ENCODE data around the gene C1QTNF9. TPM values are rescaled to one million over a fixed set of nuclear protein-coding genes. Genes with fewer than 3 reads are reported as not detected.

C1QTNF9 gene
- total and polyA plus RNA-seq, 8 donors, result 0.09 to 0.73 (median 0.33) TPM; not detected in 2

DNA sequence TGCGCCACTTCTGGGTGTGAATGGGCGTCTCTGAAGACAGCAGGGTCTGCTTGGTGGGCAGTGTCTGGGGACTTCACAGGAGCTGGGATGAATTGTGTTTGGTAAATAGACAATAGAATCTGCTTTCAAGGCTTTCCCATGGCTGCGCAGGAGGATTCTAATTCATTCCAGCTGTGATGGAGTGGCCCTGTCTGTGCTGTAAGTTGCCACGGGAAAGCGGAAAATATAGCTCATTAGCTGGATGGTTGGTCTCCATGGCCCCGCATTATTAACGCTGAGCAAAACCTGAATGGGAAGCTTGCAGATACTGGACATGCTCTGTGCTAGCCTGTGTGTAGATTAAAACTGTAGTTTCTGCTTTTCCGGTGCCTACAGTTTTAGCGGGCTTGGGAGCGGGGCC lies 15.6 kb upstream of the C1QTNF9 start:
- H3K9me3 ChIP-seq, result no peaks in the 10 kb centered on the region
- 95 to 98% methylated on average over 10 of the region's 10 CpGs for WGBS, 2 donors
- FAIRE-seq (no peak), DNase-seq (no peak), ATAC-seq (no peak)
- H3K36me3 ChIP-seq, result peaks cover 4 to 97% (median 62%) of the 10 kb centered on the region in 3 donors
- TF ChIP-seq, protein P1, sequence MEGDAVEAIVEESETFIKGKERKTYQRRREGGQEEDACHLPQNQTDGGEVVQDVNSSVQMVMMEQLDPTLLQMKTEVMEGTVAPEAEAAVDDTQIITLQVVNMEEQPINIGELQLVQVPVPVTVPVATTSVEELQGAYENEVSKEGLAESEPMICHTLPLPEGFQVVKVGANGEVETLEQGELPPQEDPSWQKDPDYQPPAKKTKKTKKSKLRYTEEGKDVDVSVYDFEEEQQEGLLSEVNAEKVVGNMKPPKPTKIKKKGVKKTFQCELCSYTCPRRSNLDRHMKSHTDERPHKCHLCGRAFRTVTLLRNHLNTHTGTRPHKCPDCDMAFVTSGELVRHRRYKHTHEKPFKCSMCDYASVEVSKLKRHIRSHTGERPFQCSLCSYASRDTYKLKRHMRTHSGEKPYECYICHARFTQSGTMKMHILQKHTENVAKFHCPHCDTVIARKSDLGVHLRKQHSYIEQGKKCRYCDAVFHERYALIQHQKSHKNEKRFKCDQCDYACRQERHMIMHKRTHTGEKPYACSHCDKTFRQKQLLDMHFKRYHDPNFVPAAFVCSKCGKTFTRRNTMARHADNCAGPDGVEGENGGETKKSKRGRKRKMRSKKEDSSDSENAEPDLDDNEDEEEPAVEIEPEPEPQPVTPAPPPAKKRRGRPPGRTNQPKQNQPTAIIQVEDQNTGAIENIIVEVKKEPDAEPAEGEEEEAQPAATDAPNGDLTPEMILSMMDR (IDR thresholded peaks at IDR 0.05), result no peak
- intact Hi-C loops (cut with DNase I), result no loop called here
- no peaks in the 10 kb centered on the region for H3K4me1 ChIP-seq
- H3K27ac ChIP-seq, result no peak overlapping the region
- H3K4me3 ChIP-seq, result no peak overlapping the region
- H3K27me3 ChIP-seq, result no peaks in the 10 kb centered on the region

DNA sequence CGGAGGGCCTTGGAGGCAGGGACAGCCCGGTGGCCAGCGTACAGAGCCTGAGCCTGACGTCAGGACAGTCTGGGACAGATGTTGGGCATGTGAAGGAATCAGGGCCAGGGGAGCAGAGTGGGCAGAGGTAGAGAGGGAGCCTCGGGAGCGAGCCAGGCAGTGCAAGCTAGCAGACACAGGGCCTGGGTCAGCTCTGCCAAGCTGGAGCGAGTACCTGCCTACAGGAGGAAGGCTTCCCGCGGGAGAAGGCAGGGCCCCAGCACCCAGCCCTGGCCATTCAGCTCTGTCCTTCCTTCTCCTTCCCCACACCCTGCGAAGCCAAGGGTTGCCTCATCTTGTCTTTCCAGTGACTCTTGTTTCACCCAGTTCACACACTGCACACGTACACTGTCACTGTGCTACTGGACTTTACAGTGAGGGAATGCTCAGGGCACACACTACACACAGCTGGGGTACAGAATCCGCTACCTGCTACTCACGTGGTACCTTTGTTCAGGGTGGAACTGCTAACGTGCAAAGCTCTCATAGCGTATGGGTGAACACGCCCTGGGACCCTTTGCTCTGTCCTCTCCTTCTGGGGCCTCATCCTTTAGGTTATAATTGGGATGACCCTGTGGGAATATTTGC lies 9.8 kb upstream of the C1QTNF9 start:
- TF ChIP-seq, protein P1 (IDR thresholded peaks at IDR 0.05), result no peak
- WGBS, 2 donors, result 93 to 94% methylated on average over 16 of the region's 16 CpGs
- Histone ChIP-seq H3K9me3 (no peaks in the 10 kb centered on the region), H3K27me3 (no peaks in the 10 kb centered on the region), H3K27ac (no peak overlapping the region), H3K36me3 (peaks cover 5 to 97% (median 58%) of the 10 kb centered on the region in 3 donors), H3K4me3 (no peak overlapping the region), H3K4me1 (no peaks in the 10 kb centered on the region)
- peak in 1 of 6 donors; percentile 51 for DNase-seq
- peak in 1 of 4 donors; percentile 7 for ATAC-seq
- no peak for FAIRE-seq
- intact Hi-C loops (cut with DNase I), result no loop called here

DNA sequence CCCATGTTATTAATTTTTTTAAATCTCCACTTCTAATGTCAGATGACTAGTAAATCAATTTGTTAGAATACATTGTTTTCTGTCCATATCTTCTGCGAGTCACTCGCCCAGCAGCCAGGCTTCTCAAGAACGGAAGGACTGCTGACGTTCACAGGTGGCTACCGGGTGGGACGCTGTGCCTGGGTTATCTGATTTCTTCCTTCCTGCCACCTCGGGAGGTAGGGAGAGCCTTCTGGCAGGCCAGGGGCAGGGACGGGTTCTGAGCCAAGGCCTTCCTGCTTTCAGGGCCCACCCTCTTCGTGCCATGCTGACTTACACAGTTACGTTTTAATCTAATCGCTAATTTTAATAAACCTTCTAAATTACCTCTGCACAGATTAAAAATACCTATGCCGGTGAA lies 7.9 kb upstream of the C1QTNF9 start:
- H3K4me3 ChIP-seq, result no peak overlapping the region
- peaks cover 0 to 6% (median 0%) of the 10 kb centered on the region in 3 donors for H3K4me1 ChIP-seq
- no peak for FAIRE-seq
- no peaks in the 10 kb centered on the region for H3K9me3 ChIP-seq
- intact Hi-C loops (cut with DNase I), result no loop called here
- peaks cover 5 to 85% (median 52%) of the 10 kb centered on the region in 3 donors for H3K36me3 ChIP-seq
- 79 to 83% methylated on average over 12 of the region's 12 CpGs for WGBS, 2 donors
- no peak for ATAC-seq
- H3K27me3 ChIP-seq, result no peaks in the 10 kb centered on the region
- no peak overlapping the region for H3K27ac ChIP-seq
- TF ChIP-seq, protein P1 (IDR thresholded peaks at IDR 0.05), result no peak
- no peak for DNase-seq

DNA sequence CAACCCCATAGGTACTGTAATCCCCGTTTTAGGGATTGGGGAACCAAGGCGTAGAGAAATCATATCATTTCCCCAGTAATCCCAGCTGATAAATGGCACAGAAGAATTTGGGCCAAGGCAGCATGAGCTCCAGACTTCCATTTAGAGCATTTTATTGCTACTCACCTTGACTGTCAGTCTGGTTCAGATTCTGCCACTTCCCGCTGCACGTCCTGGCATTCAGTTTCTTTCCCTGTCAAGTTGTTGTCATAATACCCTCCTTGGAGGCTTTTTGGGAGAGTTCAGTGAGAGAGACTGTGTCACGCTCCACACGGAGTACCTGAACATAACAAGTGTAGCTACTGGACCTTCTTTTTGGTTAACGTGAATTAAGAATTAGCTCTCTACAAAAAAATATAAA lies 7.5 kb upstream of the C1QTNF9 start:
- WGBS, 2 donors, result 84 to 88% methylated on average over 7 of the region's 7 CpGs
- TF ChIP-seq, protein P1 (IDR thresholded peaks at IDR 0.05), result no peak
- DNase-seq (no peak), FAIRE-seq (no peak), ATAC-seq (no peak)
- Histone ChIP-seq H3K27me3 (no peaks in the 10 kb centered on the region), H3K9me3 (no peaks in the 10 kb centered on the region), H3K4me1 (peaks cover 0 to 11% (median 2%) of the 10 kb centered on the region in 3 donors), H3K27ac (no peak overlapping the region), H3K4me3 (no peak overlapping the region), H3K36me3 (peaks cover 5 to 80% (median 47%) of the 10 kb centered on the region in 3 donors)
- intact Hi-C loops (cut with DNase I), result no loop called here

DNA sequence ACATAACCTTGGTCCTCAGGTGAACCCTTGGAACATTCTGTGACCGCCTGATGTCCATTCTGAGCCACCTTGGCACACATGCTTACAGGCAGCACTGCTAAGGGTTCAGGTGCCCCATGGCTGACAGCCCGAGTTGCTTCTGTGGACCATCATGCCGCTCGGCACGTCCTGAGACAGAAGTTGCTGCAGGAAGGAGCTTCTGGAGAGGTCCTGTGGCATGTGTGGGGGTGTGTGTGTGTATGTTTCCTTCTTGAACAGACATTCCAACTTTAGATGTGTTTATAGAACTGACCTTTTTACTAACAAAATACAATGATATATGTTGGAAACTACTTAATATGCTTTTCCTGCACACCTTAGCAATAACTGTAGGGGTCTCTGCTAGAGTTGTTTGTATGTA lies 4.8 kb upstream of the C1QTNF9 start:
- WGBS, 2 donors, result 90 to 97% methylated on average over 5 of the region's 5 CpGs
- no peak for ATAC-seq
- H3K4me1 ChIP-seq, result peaks cover 0 to 14% (median 7%) of the 10 kb centered on the region in 3 donors
- TF ChIP-seq, protein P1 (IDR thresholded peaks at IDR 0.05), result no peak
- no peak overlapping the region for H3K27ac ChIP-seq
- no peak for FAIRE-seq
- H3K9me3 ChIP-seq, result no peaks in the 10 kb centered on the region
- DNase-seq, result no peak
- no peak overlapping the region for H3K4me3 ChIP-seq
- H3K27me3 ChIP-seq, result no peaks in the 10 kb centered on the region
- intact Hi-C loops (cut with DNase I), result no loop called here
- H3K36me3 ChIP-seq, result peaks cover 5 to 53% (median 22%) of the 10 kb centered on the region in 3 donors
